ENCODE results near the gene KRT72.

Gene KRT72

GRCh38 chr12:52634266-52635056 is 33.2 kb upstream of the KRT72 start:
- Histone ChIP-seq H3K27ac (ENCODE audit: insufficient read depth in 1 of 2, low read depth in 1 of 2, low read length in 2 of 2, poor library complexity in 1 of 2, severe bottlenecking in 2 of 2) (no peak overlapping the region), H3K9me3 (ENCODE audit: control extremely low read depth in 1 of 5, control insufficient read depth in 4 of 5, insufficient read depth in 2 of 5, low read depth in 1 of 5, low read length in 4 of 5) (no peaks in the 10 kb centered on the region), H3K36me3 (ENCODE audit: control insufficient read depth in 4 of 4, insufficient read depth in 4 of 4, low read length in 3 of 4) (no peaks in the 10 kb centered on the region), H3K4me3 (ENCODE audit: control insufficient read depth in 1 of 7, extremely low read depth in 1 of 7, insufficient read depth in 4 of 7, low read depth in 2 of 7, low read length in 6 of 7) (no peak overlapping the region), H3K27me3 (replicated peaks in 2 of 5; ENCODE audit: control insufficient read depth in 4 of 5, insufficient read depth in 5 of 5, low read length in 4 of 5) (no peaks in the 10 kb centered on the region), H3K4me1 (ENCODE audit: control extremely low read depth in 1 of 4, control insufficient read depth in 4 of 4, insufficient read depth in 4 of 4, low read length in 3 of 4) (peaks cover 15 to 58% (median 53%) of the 10 kb centered on the region in 4 experiments)
- peak in 1 of 3 donors; percentile 15 for DNase-seq
- WGBS (ENCODE audit: insufficient coverage), result 80% methylated on average over 5 of the region's 7 CpGs
- ChIA-PET CTCF (no interaction called here), POLR2A (no interaction called here)

- Histone ChIP-seq H3K9me3 (ENCODE audit: control extremely low read depth in 1 of 5, control insufficient read depth in 4 of 5, insufficient read depth in 2 of 5, low read depth in 1 of 5, low read length in 4 of 5) (no peaks in the 10 kb centered on the region), H3K27ac (ENCODE audit: insufficient read depth in 1 of 2, low read depth in 1 of 2, low read length in 2 of 2, poor library complexity in 1 of 2, severe bottlenecking in 2 of 2) (no peak overlapping the region), H3K36me3 (ENCODE audit: control insufficient read depth in 4 of 4, insufficient read depth in 4 of 4, low read length in 3 of 4) (no peaks in the 10 kb centered on the region), H3K27me3 (replicated peaks in 2 of 5; ENCODE audit: control insufficient read depth in 4 of 5, insufficient read depth in 5 of 5, low read length in 4 of 5) (no peaks in the 10 kb centered on the region), H3K4me3 (ENCODE audit: control insufficient read depth in 1 of 7, extremely low read depth in 1 of 7, insufficient read depth in 4 of 7, low read depth in 2 of 7, low read length in 6 of 7) (no peak overlapping the region), H3K4me1 (ENCODE audit: control extremely low read depth in 1 of 4, control insufficient read depth in 4 of 4, insufficient read depth in 4 of 4, low read length in 3 of 4) (peaks cover 15 to 65% (median 59%) of the 10 kb centered on the region in 4 experiments)
- ChIA-PET CTCF (interaction anchor here (0.8 to 1.7 kb wide), 8 partner anchors 14 to 237 kb away, joined by 3 to 10 read pairs (median 3); no protein-coding TSS in a partner anchor), POLR2A (no interaction called here)
- DNase-seq, result peak; percentile 58 to 96 (median 93)
- WGBS (ENCODE audit: insufficient coverage), result 0% methylated on average over 4 of the region's 4 CpGs
Observed at GRCh38 chr12:52633383-52633782, 32.1 kb upstream of the KRT72 start.

GRCh38 chr12:52632656-52633055 is 31.4 kb upstream of the KRT72 start:
- peaks cover 15 to 65% (median 59%) of the 10 kb centered on the region in 4 experiments for H3K4me1 ChIP-seq (ENCODE audit: control extremely low read depth in 1 of 4, control insufficient read depth in 4 of 4, insufficient read depth in 4 of 4, low read length in 3 of 4)
- ChIA-PET CTCF (interaction anchor here (1.1 to 1.7 kb wide), 4 partner anchors 14 to 49 kb away, joined by 3 to 10 read pairs (median 4); no protein-coding TSS in a partner anchor), POLR2A (no interaction called here)
- H3K27ac ChIP-seq (ENCODE audit: insufficient read depth in 1 of 2, low read depth in 1 of 2, low read length in 2 of 2, poor library complexity in 1 of 2, severe bottlenecking in 2 of 2), result no peak overlapping the region
- H3K36me3 ChIP-seq (ENCODE audit: control insufficient read depth in 4 of 4, insufficient read depth in 4 of 4, low read length in 3 of 4), result no peaks in the 10 kb centered on the region
- H3K27me3 ChIP-seq (replicated peaks in 2 of 5; ENCODE audit: control insufficient read depth in 4 of 5, insufficient read depth in 5 of 5, low read length in 4 of 5), result no peaks in the 10 kb centered on the region
- peak overlapping the region in 1 of 7 experiments; percentile 14 for H3K4me3 ChIP-seq (ENCODE audit: control insufficient read depth in 1 of 7, extremely low read depth in 1 of 7, insufficient read depth in 4 of 7, low read depth in 2 of 7, low read length in 6 of 7)
- DNase-seq, result no peak
- 94% methylated on average over 2 of the region's 4 CpGs for WGBS (ENCODE audit: insufficient coverage)
- no peaks in the 10 kb centered on the region for H3K9me3 ChIP-seq (ENCODE audit: control extremely low read depth in 1 of 5, control insufficient read depth in 4 of 5, insufficient read depth in 2 of 5, low read depth in 1 of 5, low read length in 4 of 5)

- Histone ChIP-seq H3K9me3 (ENCODE audit: control extremely low read depth in 1 of 5, control insufficient read depth in 4 of 5, insufficient read depth in 2 of 5, low read depth in 1 of 5, low read length in 4 of 5) (no peaks in the 10 kb centered on the region), H3K4me1 (ENCODE audit: control extremely low read depth in 1 of 4, control insufficient read depth in 4 of 4, insufficient read depth in 4 of 4, low read length in 3 of 4) (peaks cover 15 to 65% (median 59%) of the 10 kb centered on the region in 4 experiments), H3K36me3 (ENCODE audit: control insufficient read depth in 4 of 4, insufficient read depth in 4 of 4, low read length in 3 of 4) (no peaks in the 10 kb centered on the region), H3K27ac (ENCODE audit: insufficient read depth in 1 of 2, low read depth in 1 of 2, low read length in 2 of 2, poor library complexity in 1 of 2, severe bottlenecking in 2 of 2) (no peak overlapping the region), H3K27me3 (replicated peaks in 2 of 5; ENCODE audit: control insufficient read depth in 4 of 5, insufficient read depth in 5 of 5, low read length in 4 of 5) (no peaks in the 10 kb centered on the region), H3K4me3 (ENCODE audit: control insufficient read depth in 1 of 7, extremely low read depth in 1 of 7, insufficient read depth in 4 of 7, low read depth in 2 of 7, low read length in 6 of 7) (no peak overlapping the region)
- DNase-seq, result no peak
- 98% methylated on average over 5 of the region's 6 CpGs for WGBS (ENCODE audit: insufficient coverage)
- ChIA-PET CTCF (interaction anchor here (1.7 to 1.9 kb wide), 2 partner anchors 13 to 15 kb away, joined by 4 to 6 read pairs; no protein-coding TSS in a partner anchor), POLR2A (no interaction called here)
Observed at GRCh38 chr12:52631676-52632459, 30.6 kb upstream of the KRT72 start.

GRCh38 chr12:52631264-52631663 is 30.0 kb upstream of the KRT72 start:
- WGBS (ENCODE audit: insufficient coverage), result 65% methylated on average over 4 of the region's 4 CpGs
- DNase-seq, result no peak

GRCh38 chr12:52630599-52631200 is 29.4 kb upstream of the KRT72 start:
- CTCF ChIA-PET, result interaction anchor here (1.9 kb wide), 1 partner anchor 14 kb away, joined by 6 read pairs; no protein-coding TSS in a partner anchor
- H3K4me1 ChIP-seq (ENCODE audit: control extremely low read depth in 1 of 4, control insufficient read depth in 4 of 4, insufficient read depth in 4 of 4, low read length in 3 of 4), result peaks cover 15 to 60% (median 56%) of the 10 kb centered on the region in 4 experiments
- peak overlapping the region in 1 of 2 experiments; percentile 27 for H3K27ac ChIP-seq (ENCODE audit: insufficient read depth in 1 of 2, low read depth in 1 of 2, low read length in 2 of 2, poor library complexity in 1 of 2, severe bottlenecking in 2 of 2)
- DNase-seq, result peak in 2 of 3 donors; percentile 85
- H3K27me3 ChIP-seq (replicated peaks in 2 of 5; ENCODE audit: control insufficient read depth in 4 of 5, insufficient read depth in 5 of 5, low read length in 4 of 5), result no peaks in the 10 kb centered on the region
- no peaks in the 10 kb centered on the region for H3K36me3 ChIP-seq (ENCODE audit: control insufficient read depth in 4 of 4, insufficient read depth in 4 of 4, low read length in 3 of 4)
- POLR2A ChIA-PET, result no interaction called here
- H3K9me3 ChIP-seq (ENCODE audit: control extremely low read depth in 1 of 5, control insufficient read depth in 4 of 5, insufficient read depth in 2 of 5, low read depth in 1 of 5, low read length in 4 of 5), result no peaks in the 10 kb centered on the region
- no CpG with 5 or more reads among the region's 4 CpGs for WGBS (ENCODE audit: insufficient coverage)
- H3K4me3 ChIP-seq (ENCODE audit: control insufficient read depth in 1 of 7, extremely low read depth in 1 of 7, insufficient read depth in 4 of 7, low read depth in 2 of 7, low read length in 6 of 7), result peak overlapping the region in 2 of 7 experiments; percentile 6 to 20

More at GRCh38 chr12:52631264-52631663, 30.0 kb upstream of the KRT72 start:
- Histone ChIP-seq H3K4me3 (ENCODE audit: control insufficient read depth in 1 of 7, extremely low read depth in 1 of 7, insufficient read depth in 4 of 7, low read depth in 2 of 7, low read length in 6 of 7) (no peak overlapping the region), H3K4me1 (ENCODE audit: control extremely low read depth in 1 of 4, control insufficient read depth in 4 of 4, insufficient read depth in 4 of 4, low read length in 3 of 4) (peaks cover 15 to 63% (median 58%) of the 10 kb centered on the region in 4 experiments), H3K27me3 (replicated peaks in 2 of 5; ENCODE audit: control insufficient read depth in 4 of 5, insufficient read depth in 5 of 5, low read length in 4 of 5) (no peaks in the 10 kb centered on the region), H3K36me3 (ENCODE audit: control insufficient read depth in 4 of 4, insufficient read depth in 4 of 4, low read length in 3 of 4) (no peaks in the 10 kb centered on the region), H3K9me3 (ENCODE audit: control extremely low read depth in 1 of 5, control insufficient read depth in 4 of 5, insufficient read depth in 2 of 5, low read depth in 1 of 5, low read length in 4 of 5) (no peaks in the 10 kb centered on the region), H3K27ac (ENCODE audit: insufficient read depth in 1 of 2, low read depth in 1 of 2, low read length in 2 of 2, poor library complexity in 1 of 2, severe bottlenecking in 2 of 2) (no peak overlapping the region)
- ChIA-PET CTCF (interaction anchor here (1.9 kb wide), 1 partner anchor 14 kb away, joined by 6 read pairs; no protein-coding TSS in a partner anchor), POLR2A (no interaction called here)

Data from common myeloid progenitor, CD34-positive (primary cell).